GM23338 (cell line): ENCODE measurements around the gene PCDHGA11. TPM values are rescaled to one million over a fixed set of nuclear protein-coding genes. Genes with fewer than 3 reads are reported as not detected.

Experiments
- ATAC-seq: fragments of 200-7000 bp; cut with Tn5 transposase; 3 replicates; pipeline ENCODE4 v1.9.1; 2020
- DNase-seq: peaks from one replicate; pipeline ENCODE4 v3.0.0-alpha.2; 2015; ENCODE audit warnings: low spot score
- H2AFZ ChIP-seq: fragments of 200-600 bp; sonication (generic); 2 replicates; pipeline ENCODE4 v1.8.0; 2016; ENCODE audit warnings: antibody characterized with exemption, mild to moderate bottlenecking, moderate library complexity
- H3F3A ChIP-seq: fragments of 200-600 bp; sonication (generic); replicated peaks from 2 replicates; pipeline ENCODE4 v1.8.0; 2017; ENCODE audit warnings: antibody characterized with exemption, mixed run types, low read depth
- H3K27ac ChIP-seq: fragments of 200-600 bp; sonication (generic); 2 replicates; pipeline ENCODE4 v1.6.1; 2016; ENCODE audit warnings: low read depth
- H3K27me3 ChIP-seq: fragments of 200-600 bp; sonication (generic); 2 replicates; pipeline ENCODE4 v1.8.0; 2016; ENCODE audit warnings: mild to moderate bottlenecking, mixed run types, moderate library complexity; ENCODE audit not compliant: insufficient read depth
- H3K36me3 ChIP-seq: fragments of 200-600 bp; sonication (generic); 2 replicates; pipeline ENCODE4 v1.8.0; 2016; ENCODE audit warnings: mild to moderate bottlenecking; ENCODE audit not compliant: insufficient read depth
- H3K4me1 ChIP-seq: fragments of 200-600 bp; sonication (generic); 2 replicates; pipeline ENCODE4 v1.8.0; 2016; ENCODE audit warnings: mild to moderate bottlenecking, moderate library complexity; ENCODE audit not compliant: insufficient read depth
- H3K4me2 ChIP-seq: fragments of 200-600 bp; sonication (generic); 2 replicates; pipeline ENCODE4 v1.7.1; 2017; ENCODE audit warnings: mixed run types
- H3K4me3 ChIP-seq: fragments of 200-600 bp; sonication (generic); 2 replicates; pipeline ENCODE4 v1.6.1; 2016; ENCODE audit warnings: mixed run types
- H3K79me2 ChIP-seq: fragments of 200-600 bp; sonication (generic); replicated peaks from 2 replicates; pipeline ENCODE4 v1.8.0; 2017; ENCODE audit warnings: mild to moderate bottlenecking; ENCODE audit not compliant: insufficient read depth
- H3K9me2 ChIP-seq: fragments of 200-600 bp; sonication (generic); 2 replicates; pipeline ENCODE4 v1.8.0; 2017; ENCODE audit not compliant: insufficient read depth
- H4K20me1 ChIP-seq: fragments of 200-600 bp; sonication (generic); replicated peaks from 2 replicates; pipeline ENCODE4 v1.8.0; 2017; ENCODE audit warnings: mild to moderate bottlenecking; ENCODE audit not compliant: insufficient read depth
- H3K27ac Mint-ChIP-seq: 2 replicates; pipeline ENCODE4 v1.8.0; 2020; ENCODE audit warnings: inconsistent platforms, mild to moderate bottlenecking, moderate library complexity, mixed read lengths
- H3K27me3 Mint-ChIP-seq: 3 replicates; pipeline ENCODE4 v1.8.0; 2022; ENCODE audit warnings: low read depth, mild to moderate bottlenecking, moderate library complexity, mixed read lengths, inconsistent platforms; ENCODE audit not compliant: insufficient read depth, poor library complexity
- H3K36me3 Mint-ChIP-seq: 3 replicates; pipeline ENCODE4 v1.8.0; 2021; ENCODE audit warnings: low read depth, mild to moderate bottlenecking, inconsistent platforms, moderate library complexity, mixed read lengths
- H3K4me1 Mint-ChIP-seq: 3 replicates; pipeline ENCODE4 v1.8.0; 2020; ENCODE audit warnings: mild to moderate bottlenecking, inconsistent platforms, mixed read lengths
- H3K4me3 Mint-ChIP-seq: 3 replicates; pipeline ENCODE4 v1.8.0; 2021; ENCODE audit warnings: moderate library complexity, mild to moderate bottlenecking, inconsistent platforms, mixed read lengths
- H3K9me3 Mint-ChIP-seq: 3 replicates; pipeline ENCODE4 v1.8.0; 2020; ENCODE audit warnings: moderate library complexity, mild to moderate bottlenecking, inconsistent platforms, mixed read lengths
- CREB1 ChIP-seq: fragments of 250-450 bp; sonication (Bioruptor Pico); IDR thresholded peaks from 2 replicates; pipeline ENCODE4 v1.5.0; 2020; ENCODE audit warnings: low read depth, mild to moderate bottlenecking, moderate library complexity
- CTCF ChIP-seq, 2 experiments: fragments of 200-600 bp in 1 of 2; sonication (generic) in 1 of 2; conservative IDR thresholded peaks; 2 replicates each; pipeline versions ENCODE4 v1.5.1 to v1.6.1; 2016 to 2017; ENCODE audit warnings: antibody characterized with exemption in 2 of 2, low read depth in 2 of 2, mild to moderate bottlenecking in 2 of 2, moderate library complexity in 1 of 2
- ETS1 ChIP-seq: IDR thresholded peaks from 2 replicates; pipeline ENCODE4 v1.6.1; 2016; ENCODE audit warnings: antibody characterized with exemption
- EZH2 ChIP-seq: fragments of 200-600 bp; sonication (generic); IDR thresholded peaks from one replicate; pipeline ENCODE4 v1.8.0; 2017; ENCODE audit warnings: antibody characterized with exemption, mild to moderate bottlenecking, low read depth; ENCODE audit not compliant: unreplicated experiment
- EZH2phosphoT487 ChIP-seq: fragments of 200-600 bp; sonication (generic); IDR thresholded peaks from one replicate; pipeline ENCODE4 v1.8.1; 2018; ENCODE audit warnings: antibody characterized with exemption; ENCODE audit not compliant: unreplicated experiment
- JUNB ChIP-seq: IDR thresholded peaks from one replicate; pipeline ENCODE4 v1.6.1; 2016; ENCODE audit warnings: antibody characterized with exemption; ENCODE audit not compliant: unreplicated experiment
- NANOG ChIP-seq: IDR thresholded peaks from 2 replicates; pipeline ENCODE4 v1.6.1; 2016; ENCODE audit warnings: antibody characterized with exemption, borderline replicate concordance
- POLR2AphosphoS5 ChIP-seq: IDR thresholded peaks from 2 replicates; pipeline ENCODE4 v1.6.1; 2016; ENCODE audit warnings: antibody characterized with exemption, low read depth
- REST ChIP-seq: IDR thresholded peaks from one replicate; pipeline ENCODE4 v1.6.1; 2018; ENCODE audit warnings: antibody characterized with exemption; ENCODE audit not compliant: unreplicated experiment
- STAT1 ChIP-seq: IDR thresholded peaks from one replicate; pipeline ENCODE4 v1.6.1; 2016; ENCODE audit warnings: antibody characterized with exemption; ENCODE audit not compliant: unreplicated experiment
- ZNF114 ChIP-seq: fragments of 250-450 bp; sonication (Bioruptor Pico); IDR thresholded peaks from 2 replicates; pipeline ENCODE4 v1.5.0; 2020; ENCODE audit warnings: mild to moderate bottlenecking, moderate library complexity
- ZNF331 ChIP-seq: fragments of 250-450 bp; sonication (Bioruptor Pico); IDR thresholded peaks from 2 replicates; pipeline ENCODE4 v1.5.0; 2020; ENCODE audit warnings: low read depth, mild to moderate bottlenecking, moderate library complexity
- ZNF462 ChIP-seq: fragments of 250-450 bp; sonication (Bioruptor Pico); IDR thresholded peaks from 2 replicates; pipeline ENCODE4 v1.5.0; 2020; ENCODE audit warnings: mild to moderate bottlenecking, moderate library complexity
- polyA plus RNA-seq: library from polyadenylated mRNA; unstranded; fragments of >200 nt; fragmentation: Nextera tagmentation; extraction: Ambion mirVana; gene quantifications from 2 replicates; pipeline ENCODE4 v1.2.1, GENCODE V29; 2016
- total RNA-seq: library from RNA; depleted of rRNA; stranded (reverse); fragments of >200 nt; shearing (Covaris generic); gene quantifications from 2 replicates; pipeline ENCODE4 v1.2.3, GENCODE V29; 2014

The PCDHGA11 gene
- total and polyA plus RNA-seq, 2 experiments from 2014 or later, result 3.0 to 10.7 TPM

GRCh38 chr5:141421489-141421855 is 621 bp downstream of the PCDHGA11 start:
- Mint-ChIP-seq H3K27ac (no peak overlapping the region; the same call in 1 of the 2 replicates), H3K9me3 (peaks cover 76% of the 10 kb centered on the region), H3K36me3 (peaks cover 78% of the 10 kb centered on the region), H3K4me3 (peak overlapping the region; percentile 77), H3K4me1 (peaks cover 7% of the 10 kb centered on the region), H3K27me3 (peaks cover 28% of the 10 kb centered on the region)
- H3K4me3 ChIP-seq, result peak overlapping the region; percentile 62
- H3K27me3 ChIP-seq, result peaks cover 20% of the 10 kb centered on the region
- no peak overlapping the region for H3K27ac ChIP-seq
- peak overlapping the region; percentile 77 for H3K4me2 ChIP-seq
- no peaks in the 10 kb centered on the region for H3K36me3 ChIP-seq
- H3K79me2 ChIP-seq, result no peaks in the 10 kb centered on the region; the same call in 1 of the 2 replicates
- H3K9me2 ChIP-seq, result no peaks in the 10 kb centered on the region
- H2AFZ ChIP-seq, result peak overlapping the region; percentile 73; the same call in 1 of the 2 replicates
- DNase-seq (peak; percentile 36), ATAC-seq (no peak)
- no peak for TF ChIP-seq REST
- TF ChIP-seq ZNF462 (CRISPR knock-in tag), result no peak
- TF ChIP-seq ZNF331 (CRISPR knock-in tag), result no peak
- TF ChIP-seq CREB1 (CRISPR knock-in tag), result no peak
- TF ChIP-seq POLR2AphosphoS5, result no peak
- no peak for TF ChIP-seq EZH2phosphoT487
- no peak for TF ChIP-seq STAT1
- TF ChIP-seq CTCF (conservative IDR thresholded peaks at IDR 0.05; ENCODE audit: low read depth in 2 of 2), result no peak
- TF ChIP-seq ETS1, result no peak
- TF ChIP-seq NANOG, result no peak
- TF ChIP-seq ZNF114, result no peak
- TF ChIP-seq JUNB, result no peak
- no peak for TF ChIP-seq EZH2
- H3K4me1 ChIP-seq, result no peaks in the 10 kb centered on the region
- H4K20me1 ChIP-seq, result no peaks in the 10 kb centered on the region
- no peaks in the 10 kb centered on the region for H3F3A ChIP-seq
